WTC11 (cell line): ENCODE data around the gene AFG3L2. TPM values are rescaled to one million over a fixed set of nuclear protein-coding genes. Genes with fewer than 3 reads are reported as not detected.

Experiments used
- ATAC-seq: fragments of 200-7000 bp; cut with Tn5 transposase; 2 replicates; pipeline ENCODE4 v1.10.0; 2021; ENCODE audit warnings: mild to moderate bottlenecking, moderate library complexity
- CTCF ChIA-PET: fragments of 300-600 bp; sonication (Branson Sonifier 250); formaldehyde crosslinking; loops from one replicate; lab custom pipeline; 2021; ENCODE audit warnings: antibody characterized with exemption; lab: Charles Lee
- POLR2A ChIA-PET: fragments of 350-600 bp; sonication (Branson Sonifier 250); formaldehyde crosslinking; loops from one replicate; lab custom pipeline; 2021; ENCODE audit warnings: antibody characterized with exemption; lab: Charles Lee
- DNase-seq: peaks from one replicate; pipeline ENCODE4 v3.0.0; 2021; ENCODE audit warnings: low spot score
- H3K27ac Mint-ChIP-seq: 2 replicates; pipeline ENCODE4 v1.8.0; 2021; ENCODE audit warnings: mixed read lengths
- H3K27me3 Mint-ChIP-seq: 2 replicates; pipeline ENCODE4 v1.8.0; 2021; ENCODE audit warnings: low read depth, mild to moderate bottlenecking, moderate library complexity, mixed read lengths
- H3K36me3 Mint-ChIP-seq: 2 replicates; pipeline ENCODE4 v1.8.0; 2021; ENCODE audit warnings: mixed read lengths
- H3K4me1 Mint-ChIP-seq: 2 replicates; pipeline ENCODE4 v1.8.0; 2022; ENCODE audit warnings: mixed read lengths
- H3K4me3 Mint-ChIP-seq: 2 replicates; pipeline ENCODE4 v1.8.0; 2021; ENCODE audit warnings: mild to moderate bottlenecking, moderate library complexity, mixed read lengths
- H3K9me3 Mint-ChIP-seq: 2 replicates; pipeline ENCODE4 v1.8.0; 2021; ENCODE audit warnings: mixed read lengths
- CREM ChIP-seq: sonication (generic); formaldehyde crosslinking; IDR thresholded peaks from 2 replicates; pipeline ENCODE4 v1.8.1; 2022; ENCODE audit warnings: mild to moderate bottlenecking, missing genetic modification reagents, moderate library complexity
- FOXJ3 ChIP-seq: sonication (generic); formaldehyde crosslinking; IDR thresholded peaks from 2 replicates; pipeline ENCODE4 v1.9.0; 2021; ENCODE audit warnings: missing genetic modification reagents, mild to moderate bottlenecking, borderline replicate concordance
- GRHL2 ChIP-seq: fragments of 250-450 bp; sonication (Bioruptor Pico); IDR thresholded peaks from 2 replicates; pipeline ENCODE4 v1.8.0; 2022; ENCODE audit warnings: mild to moderate bottlenecking, moderate library complexity; ENCODE audit not compliant: insufficient replicate concordance, severe bottlenecking
- JAZF1 ChIP-seq: fragments of 250-450 bp; sonication (Bioruptor Pico); IDR thresholded peaks from 2 replicates; pipeline ENCODE4 v1.9.0; 2021; ENCODE audit warnings: moderate library complexity, mild to moderate bottlenecking, inconsistent platforms
- MLX ChIP-seq: sonication (generic); formaldehyde crosslinking; IDR thresholded peaks from 2 replicates; pipeline ENCODE4 v1.8.1; 2023; ENCODE audit warnings: mild to moderate bottlenecking, missing genetic modification reagents, moderate library complexity
- MYBL2 ChIP-seq: sonication (generic); formaldehyde crosslinking; IDR thresholded peaks from 2 replicates; pipeline ENCODE4 v1.8.1; 2023; ENCODE audit warnings: mild to moderate bottlenecking, moderate library complexity, missing genetic modification reagents
- NR2C2 ChIP-seq: sonication (generic); formaldehyde crosslinking; IDR thresholded peaks from 2 replicates; pipeline ENCODE4 v1.8.0; 2022; ENCODE audit warnings: mild to moderate bottlenecking, missing genetic modification reagents
- PREB ChIP-seq: sonication (generic); formaldehyde crosslinking; IDR thresholded peaks from 2 replicates; pipeline ENCODE4 v1.8.1; 2022; ENCODE audit warnings: mild to moderate bottlenecking, missing genetic modification reagents, moderate library complexity, borderline replicate concordance
- SMAD3 ChIP-seq: sonication (generic); formaldehyde crosslinking; IDR thresholded peaks from 2 replicates; pipeline ENCODE4 v1.8.0; 2022; ENCODE audit warnings: missing genetic modification reagents, mild to moderate bottlenecking, borderline replicate concordance
- TEAD1 ChIP-seq: sonication (generic); formaldehyde crosslinking; IDR thresholded peaks from 2 replicates; pipeline ENCODE4 v1.8.0; 2022; ENCODE audit warnings: mild to moderate bottlenecking, missing genetic modification reagents
- ZBTB21 ChIP-seq: sonication (generic); formaldehyde crosslinking; IDR thresholded peaks from 2 replicates; pipeline ENCODE4 v1.8.1; 2023; ENCODE audit warnings: mild to moderate bottlenecking, missing genetic modification reagents, borderline replicate concordance
- ZNF121 ChIP-seq: sonication (generic); formaldehyde crosslinking; IDR thresholded peaks from 2 replicates; pipeline ENCODE4 v1.8.0; 2023; ENCODE audit warnings: missing genetic modification reagents
- ZNF219 ChIP-seq: sonication (generic); formaldehyde crosslinking; IDR thresholded peaks from 2 replicates; pipeline ENCODE4 v1.8.0; 2023; ENCODE audit warnings: missing genetic modification reagents, mild to moderate bottlenecking, borderline replicate concordance
- ZNF416 ChIP-seq: fragments of 250-450 bp; sonication (Bioruptor Pico); IDR thresholded peaks from 2 replicates; pipeline ENCODE4 v1.9.0; 2021; ENCODE audit warnings: mild to moderate bottlenecking, inconsistent platforms
- total RNA-seq: library from RNA; stranded (reverse); gene quantifications from 3 replicates; pipeline ENCODE4 v1.2.3, GENCODE V29; 2021
- TF ChIP-seq, protein P1 (sequence below): fragments of 250-450 bp; sonication (Bioruptor Pico); IDR thresholded peaks from 2 replicates; pipeline ENCODE4 v1.9.0; 2021; ENCODE audit warnings: moderate library complexity, mild to moderate bottlenecking, inconsistent platforms, borderline replicate concordance
- TF ChIP-seq, protein P2 (sequence below): sonication (generic); formaldehyde crosslinking; IDR thresholded peaks from 2 replicates; pipeline ENCODE4 v1.8.0; 2023; ENCODE audit warnings: missing genetic modification reagents
- TF ChIP-seq, protein P3 (sequence below): sonication (generic); formaldehyde crosslinking; conservative IDR thresholded peaks from 2 replicates; pipeline ENCODE4 v1.8.1; 2023; ENCODE audit warnings: mild to moderate bottlenecking, low read depth, missing genetic modification reagents, moderate library complexity
- TF ChIP-seq, protein P4 (sequence below): sonication (generic); formaldehyde crosslinking; IDR thresholded peaks from 2 replicates; pipeline ENCODE4 v1.8.1; 2023; ENCODE audit warnings: mild to moderate bottlenecking, missing genetic modification reagents, moderate library complexity
- TF ChIP-seq, protein P5 (sequence below): sonication (generic); formaldehyde crosslinking; IDR thresholded peaks from 2 replicates; pipeline ENCODE4 v1.8.1; 2022; ENCODE audit warnings: low read depth, missing genetic modification reagents, borderline replicate concordance
- TF ChIP-seq, protein P6 (sequence below): sonication (generic); formaldehyde crosslinking; IDR thresholded peaks from 2 replicates; pipeline ENCODE4 v1.8.0; 2023; ENCODE audit warnings: mild to moderate bottlenecking, missing genetic modification reagents
- TF ChIP-seq, protein P7 (sequence below): fragments of 250-450 bp; sonication (Bioruptor Pico); conservative IDR thresholded peaks from 2 replicates; pipeline ENCODE4 v1.9.0; 2021; ENCODE audit warnings: mild to moderate bottlenecking

Gene AFG3L2
- total RNA-seq, 1 experiment from 2014 or later, result 109 TPM

DNA sequence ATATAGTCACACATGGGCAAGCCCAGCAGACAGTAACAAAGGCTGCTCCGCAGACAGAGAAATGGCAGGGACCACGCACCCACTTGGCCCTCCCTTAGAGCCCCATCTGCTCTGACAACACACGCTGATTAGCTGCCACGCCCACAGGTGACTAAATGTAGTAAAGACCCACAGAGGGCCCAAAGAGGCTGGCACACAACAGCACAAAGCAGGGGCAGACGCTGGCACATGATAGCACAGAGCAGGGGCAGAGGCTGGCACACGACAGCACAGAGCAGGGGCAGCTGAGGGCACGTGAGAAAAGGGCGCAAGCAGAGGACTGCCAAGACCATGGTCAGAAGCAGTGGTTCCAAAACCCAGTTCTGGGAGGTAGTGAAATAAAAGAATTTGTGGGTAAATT is 10.6 kb downstream of the AFG3L2 start (continued):
- TF ChIP-seq SMAD3 (CRISPR knock-in tag) (no peak), ZNF219 (no peak), FOXJ3 (CRISPR knock-in tag) (no peak), ZNF416 (no peak), JAZF1 (no peak)
- TF ChIP-seq, protein P1, sequence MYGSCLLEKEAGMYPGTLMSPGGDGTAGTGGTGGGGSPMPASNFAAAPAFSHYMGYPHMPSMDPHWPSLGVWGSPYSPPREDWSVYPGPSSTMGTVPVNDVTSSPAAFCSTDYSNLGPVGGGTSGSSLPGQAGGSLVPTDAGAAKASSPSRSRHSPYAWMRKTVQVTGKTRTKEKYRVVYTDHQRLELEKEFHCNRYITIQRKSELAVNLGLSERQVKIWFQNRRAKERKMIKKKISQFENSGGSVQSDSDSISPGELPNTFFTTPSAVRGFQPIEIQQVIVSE (CRISPR knock-in tag), result no peak
- TF ChIP-seq, protein P2, sequence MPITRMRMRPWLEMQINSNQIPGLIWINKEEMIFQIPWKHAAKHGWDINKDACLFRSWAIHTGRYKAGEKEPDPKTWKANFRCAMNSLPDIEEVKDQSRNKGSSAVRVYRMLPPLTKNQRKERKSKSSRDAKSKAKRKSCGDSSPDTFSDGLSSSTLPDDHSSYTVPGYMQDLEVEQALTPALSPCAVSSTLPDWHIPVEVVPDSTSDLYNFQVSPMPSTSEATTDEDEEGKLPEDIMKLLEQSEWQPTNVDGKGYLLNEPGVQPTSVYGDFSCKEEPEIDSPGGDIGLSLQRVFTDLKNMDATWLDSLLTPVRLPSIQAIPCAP (CRISPR knock-in tag), result no peak
- TF ChIP-seq, protein P3, sequence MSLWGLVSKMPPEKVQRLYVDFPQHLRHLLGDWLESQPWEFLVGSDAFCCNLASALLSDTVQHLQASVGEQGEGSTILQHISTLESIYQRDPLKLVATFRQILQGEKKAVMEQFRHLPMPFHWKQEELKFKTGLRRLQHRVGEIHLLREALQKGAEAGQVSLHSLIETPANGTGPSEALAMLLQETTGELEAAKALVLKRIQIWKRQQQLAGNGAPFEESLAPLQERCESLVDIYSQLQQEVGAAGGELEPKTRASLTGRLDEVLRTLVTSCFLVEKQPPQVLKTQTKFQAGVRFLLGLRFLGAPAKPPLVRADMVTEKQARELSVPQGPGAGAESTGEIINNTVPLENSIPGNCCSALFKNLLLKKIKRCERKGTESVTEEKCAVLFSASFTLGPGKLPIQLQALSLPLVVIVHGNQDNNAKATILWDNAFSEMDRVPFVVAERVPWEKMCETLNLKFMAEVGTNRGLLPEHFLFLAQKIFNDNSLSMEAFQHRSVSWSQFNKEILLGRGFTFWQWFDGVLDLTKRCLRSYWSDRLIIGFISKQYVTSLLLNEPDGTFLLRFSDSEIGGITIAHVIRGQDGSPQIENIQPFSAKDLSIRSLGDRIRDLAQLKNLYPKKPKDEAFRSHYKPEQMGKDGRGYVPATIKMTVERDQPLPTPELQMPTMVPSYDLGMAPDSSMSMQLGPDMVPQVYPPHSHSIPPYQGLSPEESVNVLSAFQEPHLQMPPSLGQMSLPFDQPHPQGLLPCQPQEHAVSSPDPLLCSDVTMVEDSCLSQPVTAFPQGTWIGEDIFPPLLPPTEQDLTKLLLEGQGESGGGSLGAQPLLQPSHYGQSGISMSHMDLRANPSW, result no peak
- TF ChIP-seq, protein P4, sequence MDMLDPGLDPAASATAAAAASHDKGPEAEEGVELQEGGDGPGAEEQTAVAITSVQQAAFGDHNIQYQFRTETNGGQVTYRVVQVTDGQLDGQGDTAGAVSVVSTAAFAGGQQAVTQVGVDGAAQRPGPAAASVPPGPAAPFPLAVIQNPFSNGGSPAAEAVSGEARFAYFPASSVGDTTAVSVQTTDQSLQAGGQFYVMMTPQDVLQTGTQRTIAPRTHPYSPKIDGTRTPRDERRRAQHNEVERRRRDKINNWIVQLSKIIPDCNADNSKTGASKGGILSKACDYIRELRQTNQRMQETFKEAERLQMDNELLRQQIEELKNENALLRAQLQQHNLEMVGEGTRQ (CRISPR knock-in tag), result no peak

- DNase-seq, result no peak
- Mint-ChIP-seq H3K27ac (peak overlapping the region; percentile 70; the same call in 1 of the 2 replicates), H3K4me1 (no peaks in the 10 kb centered on the region), H3K9me3 (no peaks in the 10 kb centered on the region)
- POLR2A ChIA-PET, result no interaction called here
- TF ChIP-seq, protein P5, sequence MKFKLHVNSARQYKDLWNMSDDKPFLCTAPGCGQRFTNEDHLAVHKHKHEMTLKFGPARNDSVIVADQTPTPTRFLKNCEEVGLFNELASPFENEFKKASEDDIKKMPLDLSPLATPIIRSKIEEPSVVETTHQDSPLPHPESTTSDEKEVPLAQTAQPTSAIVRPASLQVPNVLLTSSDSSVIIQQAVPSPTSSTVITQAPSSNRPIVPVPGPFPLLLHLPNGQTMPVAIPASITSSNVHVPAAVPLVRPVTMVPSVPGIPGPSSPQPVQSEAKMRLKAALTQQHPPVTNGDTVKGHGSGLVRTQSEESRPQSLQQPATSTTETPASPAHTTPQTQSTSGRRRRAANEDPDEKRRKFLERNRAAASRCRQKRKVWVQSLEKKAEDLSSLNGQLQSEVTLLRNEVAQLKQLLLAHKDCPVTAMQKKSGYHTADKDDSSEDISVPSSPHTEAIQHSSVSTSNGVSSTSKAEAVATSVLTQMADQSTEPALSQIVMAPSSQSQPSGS (CRISPR knock-in tag), result no peak
- no peak for TF ChIP-seq MYBL2
- TF ChIP-seq PREB (CRISPR knock-in tag), result no peak
- TF ChIP-seq MLX (CRISPR knock-in tag), result no peak
- TF ChIP-seq, protein P6, sequence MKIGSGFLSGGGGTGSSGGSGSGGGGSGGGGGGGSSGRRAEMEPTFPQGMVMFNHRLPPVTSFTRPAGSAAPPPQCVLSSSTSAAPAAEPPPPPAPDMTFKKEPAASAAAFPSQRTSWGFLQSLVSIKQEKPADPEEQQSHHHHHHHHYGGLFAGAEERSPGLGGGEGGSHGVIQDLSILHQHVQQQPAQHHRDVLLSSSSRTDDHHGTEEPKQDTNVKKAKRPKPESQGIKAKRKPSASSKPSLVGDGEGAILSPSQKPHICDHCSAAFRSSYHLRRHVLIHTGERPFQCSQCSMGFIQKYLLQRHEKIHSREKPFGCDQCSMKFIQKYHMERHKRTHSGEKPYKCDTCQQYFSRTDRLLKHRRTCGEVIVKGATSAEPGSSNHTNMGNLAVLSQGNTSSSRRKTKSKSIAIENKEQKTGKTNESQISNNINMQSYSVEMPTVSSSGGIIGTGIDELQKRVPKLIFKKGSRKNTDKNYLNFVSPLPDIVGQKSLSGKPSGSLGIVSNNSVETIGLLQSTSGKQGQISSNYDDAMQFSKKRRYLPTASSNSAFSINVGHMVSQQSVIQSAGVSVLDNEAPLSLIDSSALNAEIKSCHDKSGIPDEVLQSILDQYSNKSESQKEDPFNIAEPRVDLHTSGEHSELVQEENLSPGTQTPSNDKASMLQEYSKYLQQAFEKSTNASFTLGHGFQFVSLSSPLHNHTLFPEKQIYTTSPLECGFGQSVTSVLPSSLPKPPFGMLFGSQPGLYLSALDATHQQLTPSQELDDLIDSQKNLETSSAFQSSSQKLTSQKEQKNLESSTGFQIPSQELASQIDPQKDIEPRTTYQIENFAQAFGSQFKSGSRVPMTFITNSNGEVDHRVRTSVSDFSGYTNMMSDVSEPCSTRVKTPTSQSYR (CRISPR knock-in tag), result no peak
- TF ChIP-seq NR2C2 (CRISPR knock-in tag), result no peak
- no peak for TF ChIP-seq ZNF121 (CRISPR knock-in tag)
- no peak for TF ChIP-seq ZBTB21 (CRISPR knock-in tag)
- no peak for TF ChIP-seq SMAD3 (CRISPR knock-in tag)
- TF ChIP-seq TEAD1 (CRISPR knock-in tag), result no peak
- TF ChIP-seq, protein P7, sequence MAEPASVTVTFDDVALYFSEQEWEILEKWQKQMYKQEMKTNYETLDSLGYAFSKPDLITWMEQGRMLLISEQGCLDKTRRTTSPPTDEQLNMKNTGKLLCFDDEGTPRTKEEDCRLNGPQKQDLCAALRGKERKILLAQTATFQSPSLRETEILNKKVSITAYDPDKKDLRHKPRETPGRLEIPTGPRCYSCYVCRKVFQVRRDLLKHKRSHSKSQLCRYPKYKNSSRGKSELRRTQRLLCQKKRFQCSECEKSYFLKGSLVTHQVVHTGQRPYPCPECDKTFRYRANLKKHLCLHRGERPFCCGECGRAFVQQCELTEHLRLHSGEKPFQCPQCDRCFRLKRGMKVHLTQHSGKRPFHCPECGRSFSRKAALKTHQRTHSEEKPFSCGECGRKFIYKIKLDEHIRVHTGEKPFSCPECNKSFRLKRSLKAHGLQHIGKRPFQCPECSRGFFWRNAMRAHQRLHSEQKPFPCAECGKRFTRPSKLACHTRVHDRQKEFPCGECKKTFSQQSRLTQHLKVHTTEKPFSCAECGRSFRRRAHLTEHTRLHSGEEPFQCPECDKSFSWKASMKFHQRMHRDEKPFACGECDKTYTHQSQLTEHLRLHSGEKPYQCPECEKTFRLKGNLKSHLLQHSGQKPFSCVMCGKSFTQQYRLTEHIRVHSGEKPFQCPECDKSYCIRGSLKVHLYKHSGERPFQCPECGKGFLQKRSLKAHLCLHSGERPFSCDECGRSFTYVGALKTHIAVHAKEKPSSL (CRISPR knock-in tag), result no peak
- TF ChIP-seq GRHL2 (CRISPR knock-in tag), result no peak
- TF ChIP-seq CREM (CRISPR knock-in tag), result no peak
- TF ChIP-seq, all 79 proteins: peak for 0
- CTCF ChIA-PET, result no interaction called here
- no peak overlapping the region for H3K4me3 Mint-ChIP-seq
- peaks cover 77% of the 10 kb centered on the region for H3K36me3 Mint-ChIP-seq
- no peaks in the 10 kb centered on the region for H3K27me3 Mint-ChIP-seq
- ATAC-seq, result no peak
Measured at GRCh38 chr18:12362473-12363174, 14.4 kb downstream of the AFG3L2 start.
